ENCODE results near the gene SEC63.
"Not testable (repeated sequence)": the region's sequence is repeated elsewhere in the genome, so short reads cannot be mapped to it uniquely, and the experiment has no call there.

The SEC63 gene

DNA sequence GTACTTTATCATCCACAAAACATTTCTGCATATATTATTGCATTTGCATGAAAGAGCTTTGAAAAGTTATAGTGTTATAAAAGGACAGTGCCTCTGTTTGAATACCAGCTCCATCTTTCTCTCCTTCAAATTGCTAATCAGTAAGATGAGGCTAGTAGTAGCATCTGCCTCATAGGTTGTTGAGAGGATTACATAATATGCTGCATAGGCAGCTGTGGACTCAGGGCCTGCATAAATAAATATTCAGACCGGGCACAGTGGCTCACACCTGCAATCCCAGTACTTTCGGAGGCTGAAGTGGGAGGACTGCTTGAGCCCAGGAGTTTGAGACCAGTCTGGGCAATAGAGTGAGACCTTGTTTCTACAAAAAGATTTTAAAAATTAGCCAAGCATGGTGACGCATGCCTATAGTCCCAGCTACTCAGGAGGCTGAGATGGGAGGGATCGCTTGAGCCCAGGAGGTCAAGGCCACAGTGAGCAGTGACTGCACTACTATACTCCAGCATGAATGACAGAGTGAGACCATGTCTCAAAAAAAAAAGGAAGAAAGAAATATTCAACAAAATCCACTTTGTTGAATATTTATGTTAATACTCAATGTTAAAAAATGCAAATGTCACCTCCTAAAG is 18.3 kb upstream of the SEC63 start:
- FAIRE-seq (no peak), DNase-seq (ENCODE audit: extremely low spot score, insufficient read length, low read depth) (no peak)

DNA sequence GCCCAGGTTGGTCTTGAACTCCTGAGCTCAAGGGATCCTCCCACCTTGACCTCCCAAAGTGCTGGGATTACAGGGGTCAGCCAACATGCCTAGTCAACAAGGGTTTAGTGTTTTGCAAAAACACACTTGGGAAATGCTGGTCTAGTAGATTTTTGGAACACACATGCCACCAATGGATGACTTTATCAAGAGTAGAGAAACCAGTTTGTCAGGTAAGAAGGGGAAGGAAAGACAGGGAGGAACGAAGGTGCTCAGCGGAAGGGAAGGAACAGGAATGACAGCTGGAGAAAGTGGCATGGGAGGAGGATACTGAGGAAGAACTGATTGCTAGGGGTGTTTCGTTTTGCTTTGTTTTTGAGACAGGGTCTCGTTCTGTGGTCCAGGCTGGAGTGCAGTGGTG is 15.6 kb upstream of the SEC63 start:
- FAIRE-seq (no peak), DNase-seq (ENCODE audit: extremely low spot score, insufficient read length, low read depth) (no peak)

DNA sequence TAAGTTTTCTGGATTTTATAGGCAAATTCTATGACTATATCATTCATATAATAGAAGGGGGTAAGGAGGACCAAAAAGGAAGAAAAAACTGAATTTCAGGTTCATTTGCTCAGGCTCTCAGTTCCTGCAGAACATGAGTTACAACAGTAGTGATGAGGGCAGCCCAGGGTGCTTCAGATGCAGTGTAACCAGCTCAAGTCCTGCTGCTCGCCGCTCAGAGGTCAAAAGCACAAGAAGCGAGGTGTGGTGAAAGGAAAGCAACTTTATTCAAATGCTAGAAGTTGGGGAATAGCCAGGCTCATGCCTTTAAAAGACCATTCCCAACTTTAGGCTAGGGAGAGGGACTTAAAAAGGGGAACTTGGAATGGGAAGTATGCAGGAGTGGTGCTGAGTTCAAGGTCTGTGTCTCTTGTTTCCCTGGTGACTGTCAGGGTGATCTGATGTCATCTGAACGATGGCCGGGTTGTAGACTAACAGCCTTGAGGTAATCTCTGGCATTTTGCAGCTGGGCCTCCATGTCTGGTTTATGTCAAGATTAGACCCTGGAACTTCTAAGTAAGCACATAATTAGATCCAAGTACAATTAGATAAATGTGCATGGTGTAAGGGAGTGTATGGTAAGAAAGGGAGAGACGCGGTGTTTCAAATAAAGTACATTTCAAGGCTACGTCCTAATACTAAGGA is 14.5 kb upstream of the SEC63 start:
- no peak for FAIRE-seq
- DNase-seq (ENCODE audit: extremely low spot score, insufficient read length, low read depth) = no peak

DNA sequence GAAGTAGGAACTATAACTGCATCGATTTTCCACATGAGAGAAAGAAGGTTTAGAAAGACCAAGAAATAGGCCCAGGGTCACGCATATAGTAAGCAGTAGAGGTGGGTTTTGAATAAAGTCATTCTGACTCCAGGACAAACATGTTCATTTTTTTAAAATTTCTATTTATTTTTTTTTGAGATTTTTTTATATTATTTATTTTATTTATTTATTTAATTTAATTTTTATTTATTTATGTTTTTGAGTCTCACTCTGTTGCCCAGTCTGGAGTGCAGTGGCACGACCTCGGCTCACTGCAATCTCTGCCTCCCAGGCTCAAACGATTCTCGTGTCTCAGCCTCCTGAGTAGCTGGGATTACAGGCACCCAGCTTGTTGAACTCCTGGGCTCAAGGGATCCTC is 13.2 kb upstream of the SEC63 start:
- FAIRE-seq (no peak), DNase-seq (ENCODE audit: extremely low spot score, insufficient read length, low read depth) (no peak)

DNA sequence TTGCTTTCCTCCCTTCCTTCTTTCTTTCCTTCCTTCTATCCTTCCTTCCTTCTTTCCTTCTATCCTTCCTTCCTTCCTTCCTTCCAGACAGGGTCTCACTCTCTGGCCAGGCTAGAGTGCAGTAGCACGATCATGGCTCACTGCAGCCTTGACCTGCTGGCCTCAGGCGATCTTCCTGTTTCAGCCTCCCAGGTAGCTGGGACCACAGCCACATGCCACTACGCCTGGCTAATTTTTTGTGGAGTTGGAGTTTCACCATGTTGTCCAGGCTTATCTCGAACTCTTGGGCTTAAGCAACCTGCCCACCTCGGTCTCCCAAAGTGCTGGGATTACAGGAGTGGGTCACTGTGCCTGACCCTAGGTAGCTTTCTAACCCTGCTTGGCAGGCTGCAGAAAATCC is 12.2 kb upstream of the SEC63 start:
- DNase-seq (ENCODE audit: extremely low spot score, insufficient read length, low read depth) = no peak
- no peak for FAIRE-seq

DNA sequence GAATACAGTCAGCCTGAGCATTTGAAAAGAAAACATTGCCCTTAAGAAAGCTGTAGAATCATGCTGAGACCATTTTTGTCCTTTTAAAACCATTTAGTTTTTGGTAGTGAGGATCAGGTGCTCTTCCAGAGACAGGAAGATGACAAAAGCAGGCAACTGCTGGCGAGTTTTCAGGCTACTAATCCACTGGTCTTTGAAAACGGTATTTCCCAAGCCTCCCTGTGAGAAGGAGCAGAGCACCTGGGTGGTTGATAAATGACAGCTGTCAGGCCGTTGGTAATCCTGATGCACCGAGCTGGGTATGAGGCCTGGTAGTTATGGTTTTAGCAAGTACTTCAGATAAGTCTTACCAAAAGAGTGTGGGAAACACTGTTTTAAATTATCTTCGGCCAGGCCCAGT is 10.1 kb upstream of the SEC63 start:
- DNase-seq (ENCODE audit: extremely low spot score, insufficient read length, low read depth) (no peak), FAIRE-seq (no peak)

DNA sequence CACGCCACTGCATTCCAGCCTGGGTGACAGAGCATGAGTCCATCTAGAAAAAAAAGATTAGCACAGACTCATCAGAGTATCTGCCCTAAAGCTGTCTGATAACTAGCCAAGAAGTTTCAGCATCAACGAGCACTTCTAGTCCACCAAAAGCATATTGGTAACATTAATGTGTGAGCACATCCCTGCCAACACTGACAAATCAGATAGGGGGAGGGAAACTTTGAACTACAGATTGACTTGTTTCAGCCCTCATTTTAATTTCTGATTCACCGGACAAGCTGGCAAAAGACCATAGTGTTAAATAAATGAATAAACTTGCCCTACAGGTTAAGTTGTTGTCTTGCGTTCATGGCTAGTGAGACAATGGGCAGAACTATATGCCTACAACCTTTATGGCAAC is 7.7 kb upstream of the SEC63 start:
- no peak for DNase-seq (ENCODE audit: extremely low spot score, insufficient read length, low read depth)

DNA sequence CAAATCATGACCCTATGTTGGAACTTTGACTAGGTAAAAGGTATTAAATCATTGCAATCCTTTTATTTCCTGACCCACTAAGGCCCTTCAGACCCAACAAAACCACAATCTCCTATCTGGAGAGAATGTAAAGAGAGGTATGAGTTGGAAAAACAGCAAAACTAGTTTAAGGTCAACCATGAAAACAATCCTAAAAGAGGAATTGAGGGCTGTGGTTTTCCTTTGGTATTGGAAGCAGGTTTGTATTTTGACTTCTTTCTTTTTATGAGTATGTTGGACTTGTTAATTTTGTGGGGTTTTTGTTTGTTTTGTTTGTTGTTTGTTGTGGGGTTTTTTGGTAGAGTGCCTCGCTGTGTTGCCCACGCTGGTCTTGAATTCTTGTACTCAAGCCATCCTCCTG is 4.7 kb upstream of the SEC63 start:
- DNase-seq (ENCODE audit: extremely low spot score, insufficient read length, low read depth) (no peak), FAIRE-seq (no peak)

More for the DNA sequence above, 7.7 kb upstream of the SEC63 start:
- FAIRE-seq = no peak

DNA sequence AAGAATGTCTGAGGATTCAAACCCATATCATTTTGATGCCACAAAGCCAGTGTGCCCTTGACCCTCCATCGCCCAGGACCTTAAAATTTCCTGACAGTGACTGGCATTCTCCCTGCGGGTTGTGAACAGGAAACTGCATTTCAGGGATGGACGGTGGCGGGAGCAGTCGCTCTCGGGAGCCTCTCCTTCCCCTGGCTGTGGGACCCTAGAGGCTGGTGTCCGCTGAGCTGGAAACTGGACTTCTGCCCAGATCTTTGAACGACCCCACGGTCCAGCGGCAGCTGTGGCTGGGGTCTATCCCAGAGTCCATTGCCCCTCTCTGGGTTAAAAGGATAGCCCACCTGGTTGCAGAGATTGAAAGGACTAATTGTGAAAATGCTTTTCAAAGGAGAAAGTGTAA is 1.4 kb upstream of the SEC63 start:
- no peak for FAIRE-seq
- DNase-seq (ENCODE audit: extremely low spot score, insufficient read length, low read depth) = no peak

DNA sequence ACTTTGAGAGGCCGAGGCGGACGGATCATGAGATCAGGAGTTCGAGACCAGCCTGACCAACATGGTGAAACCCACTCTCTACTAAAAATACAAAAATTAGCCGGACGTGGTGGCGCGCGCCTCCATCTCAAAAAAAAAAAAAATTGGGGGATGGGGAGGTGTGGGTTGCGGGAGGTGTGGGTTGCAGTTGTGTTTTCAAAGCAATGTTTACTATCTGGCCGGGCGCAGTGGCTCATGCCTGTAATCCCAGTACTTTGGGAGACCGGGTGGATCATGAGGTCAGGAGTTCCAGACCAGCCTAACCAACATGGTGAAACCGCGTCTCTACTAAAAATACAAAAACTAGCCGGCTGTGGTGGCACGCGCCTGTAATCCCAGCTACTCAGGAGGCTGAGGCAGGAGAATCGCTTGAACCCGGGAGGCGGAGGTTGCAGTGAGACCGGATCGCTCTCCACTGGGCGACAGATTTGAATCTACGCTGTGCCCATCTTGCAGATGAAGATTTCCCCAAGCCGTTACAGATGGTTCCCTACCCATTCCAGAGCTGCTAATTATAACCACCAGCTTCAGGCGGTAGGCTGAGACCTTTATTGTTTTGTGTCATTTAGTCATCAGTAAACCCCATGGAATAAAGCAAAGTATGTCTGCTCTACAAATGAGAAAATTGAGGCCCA is 818 bp upstream of the SEC63 start:
- DNase-seq (ENCODE audit: extremely low spot score, insufficient read length, low read depth); FAIRE-seq: not testable (repeated sequence)

DNA sequence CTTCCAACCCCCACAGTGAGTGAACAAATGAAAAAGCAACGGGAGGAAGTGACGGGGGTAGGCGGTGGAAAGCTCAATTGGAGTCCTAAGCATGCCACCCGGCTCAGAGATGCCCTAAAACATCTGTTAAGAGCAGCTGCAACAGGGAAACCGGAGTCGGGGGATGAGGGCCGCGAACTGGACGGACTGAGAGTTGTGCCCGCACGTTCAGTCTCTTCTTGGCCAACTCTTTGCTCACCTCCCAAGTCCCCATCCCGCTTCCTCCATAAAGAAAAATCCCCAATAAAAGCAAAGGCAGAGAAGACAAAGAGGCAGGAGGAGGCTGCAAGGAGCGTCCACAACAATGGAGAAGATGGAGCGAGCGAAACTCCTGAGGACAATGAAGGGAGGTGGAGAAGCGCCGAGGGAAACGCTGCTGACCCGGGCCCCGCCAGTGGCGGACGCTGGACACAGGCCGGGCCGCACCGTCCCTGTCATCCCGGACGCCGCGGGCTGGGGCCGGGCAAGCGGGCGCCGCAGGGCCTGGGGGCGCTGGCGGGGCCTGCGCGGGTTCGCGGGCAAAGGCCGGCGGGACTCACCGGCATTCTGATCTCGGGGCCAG is 600 bp downstream of the SEC63 start:
- DNase-seq (ENCODE audit: extremely low spot score, insufficient read length, low read depth) = no peak
- FAIRE-seq = peak; percentile 53

DNA sequence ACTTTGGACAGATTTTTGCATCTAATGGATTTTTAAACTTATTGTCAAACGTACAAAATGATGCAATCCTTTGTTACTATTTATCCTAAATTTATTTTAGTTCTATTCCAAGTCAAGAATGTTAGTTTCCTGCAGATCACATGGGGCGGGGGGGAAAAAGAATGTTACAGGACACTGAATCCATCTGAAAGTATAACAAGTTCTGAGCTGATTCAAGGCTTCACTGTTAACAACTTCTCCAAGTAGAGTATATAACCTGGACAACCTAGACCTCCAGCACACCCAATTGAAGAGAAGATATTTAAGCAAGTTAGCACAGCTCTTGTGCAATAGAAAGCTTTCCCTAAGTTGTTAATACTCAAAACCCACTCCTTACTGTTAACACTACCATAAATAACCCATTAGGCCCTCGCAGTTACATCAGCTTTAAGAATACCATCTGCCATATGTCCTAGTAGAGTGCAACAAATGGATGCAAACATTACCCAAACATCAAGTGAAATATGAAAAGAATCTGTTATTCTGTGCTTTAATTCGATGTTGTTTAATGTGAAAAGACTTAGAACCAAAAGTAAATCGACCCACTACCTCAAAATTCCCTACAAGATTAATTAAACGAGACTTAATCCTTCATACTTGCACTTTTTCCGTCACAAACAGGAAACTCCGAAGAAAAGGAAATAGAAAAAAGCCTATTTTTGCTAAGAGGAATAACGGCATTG is 1.3 kb downstream of the SEC63 start:
- DNase-seq (ENCODE audit: extremely low spot score, insufficient read length, low read depth) (no peak), FAIRE-seq (no peak)

DNA sequence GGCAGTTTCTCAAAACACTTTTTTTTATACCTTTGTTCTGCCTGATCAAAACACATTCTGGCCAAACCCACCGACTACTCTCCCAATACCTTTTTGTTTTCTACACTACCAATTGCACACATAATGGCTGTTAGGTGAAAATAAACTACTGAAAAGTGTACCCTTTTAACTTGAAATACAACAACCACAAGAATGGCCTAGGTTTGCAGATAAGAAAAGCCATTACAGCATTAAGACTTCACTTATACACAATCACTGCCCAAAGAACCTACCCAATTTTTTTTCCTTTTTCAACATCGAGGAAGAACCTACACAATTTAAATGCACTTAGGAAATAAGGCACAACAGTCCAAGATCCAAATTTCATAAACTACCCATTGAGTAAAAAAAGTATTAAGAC is 1.8 kb downstream of the SEC63 start:
- DNase-seq (ENCODE audit: extremely low spot score, insufficient read length, low read depth) (no peak), FAIRE-seq (no peak)

DNA sequence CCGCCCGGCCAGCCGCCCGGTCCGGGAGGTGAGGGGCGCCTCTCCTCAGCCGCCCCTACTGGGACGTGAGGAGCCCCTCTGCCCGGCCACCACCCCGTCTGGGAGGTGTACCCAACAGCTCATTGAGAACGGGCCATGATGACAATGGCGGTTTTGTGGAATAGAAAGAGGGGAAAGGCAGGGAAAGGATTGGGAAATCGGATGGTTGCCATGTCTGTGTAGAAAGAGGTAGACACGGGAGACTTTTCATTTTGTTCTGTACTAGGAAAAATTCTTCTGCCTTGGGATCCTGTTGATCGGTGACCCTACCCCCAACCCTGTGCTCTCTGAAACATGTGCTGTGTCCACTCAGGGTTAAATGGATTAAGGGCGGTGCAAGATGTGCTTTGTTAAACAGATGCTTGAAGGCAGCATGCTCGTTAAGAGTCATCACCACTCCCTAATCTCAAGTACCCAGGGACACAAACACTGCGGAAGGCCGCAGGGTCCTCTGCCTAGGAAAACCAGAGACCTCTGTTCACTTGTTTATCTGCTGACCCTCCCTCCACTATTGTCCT is 4.1 kb downstream of the SEC63 start:
- DNase-seq (ENCODE audit: extremely low spot score, insufficient read length, low read depth); FAIRE-seq: not testable (repeated sequence)

DNA sequence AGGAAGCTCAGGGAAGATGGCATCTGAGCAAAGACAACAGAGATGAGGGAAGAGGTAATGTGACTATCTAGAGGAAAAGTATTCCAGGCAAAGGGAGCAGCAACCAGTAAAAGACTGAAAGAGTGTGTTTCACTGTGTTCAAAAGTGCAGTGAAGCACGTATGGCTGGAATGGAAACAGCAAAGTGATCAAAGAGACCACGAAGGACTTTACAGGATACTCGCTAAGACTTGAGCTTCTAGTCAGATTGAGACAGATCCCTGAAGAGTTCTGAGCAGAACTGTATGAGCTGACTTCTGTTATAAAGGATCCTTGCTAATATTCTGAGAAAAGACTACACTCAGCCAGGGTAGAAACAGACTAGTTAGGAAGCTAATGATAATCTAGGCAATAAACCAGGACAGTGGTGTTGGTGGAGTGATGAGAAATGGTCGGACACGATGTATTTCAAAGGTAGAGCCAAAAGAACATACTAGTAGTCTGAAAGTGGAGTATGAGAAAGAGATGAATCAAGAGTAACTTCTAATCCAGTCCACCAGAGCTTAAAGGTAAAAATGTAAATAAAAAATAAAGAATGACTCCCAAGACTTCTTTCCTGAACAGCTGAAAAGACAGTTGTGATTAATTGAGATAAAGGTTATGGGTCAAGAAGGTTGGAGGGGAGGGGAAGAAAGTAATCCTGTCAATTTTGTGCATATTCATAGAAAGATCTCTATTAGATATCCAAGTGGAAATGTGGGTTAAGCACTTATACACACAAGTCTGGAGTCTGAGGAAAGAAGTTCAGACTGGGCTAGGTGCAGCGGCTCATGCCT is 14.2 kb downstream of the SEC63 start:
- DNase-seq (ENCODE audit: extremely low spot score, insufficient read length, low read depth) (no peak), FAIRE-seq (peak; percentile 21)

DNA sequence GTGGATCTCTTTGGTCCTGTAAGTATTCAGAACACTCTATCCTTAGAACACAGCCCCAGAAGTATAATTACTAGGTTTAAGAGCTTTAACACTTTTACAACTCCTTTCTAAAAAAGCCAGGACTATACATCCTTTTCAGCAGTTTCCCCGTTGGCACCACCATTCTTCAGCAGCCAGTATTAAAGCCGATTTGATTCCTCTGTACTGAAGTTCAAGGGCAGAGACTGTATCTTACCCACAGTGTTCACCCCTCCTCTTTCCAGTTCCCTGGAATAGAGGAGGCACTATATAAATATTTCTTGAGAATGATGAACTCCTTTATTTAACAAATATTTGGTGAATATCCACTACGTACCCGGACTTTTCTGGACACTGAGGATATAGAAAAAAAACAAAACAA is 15.9 kb downstream of the SEC63 start:
- DNase-seq (ENCODE audit: extremely low spot score, insufficient read length, low read depth) (no peak), FAIRE-seq (no peak)

DNA sequence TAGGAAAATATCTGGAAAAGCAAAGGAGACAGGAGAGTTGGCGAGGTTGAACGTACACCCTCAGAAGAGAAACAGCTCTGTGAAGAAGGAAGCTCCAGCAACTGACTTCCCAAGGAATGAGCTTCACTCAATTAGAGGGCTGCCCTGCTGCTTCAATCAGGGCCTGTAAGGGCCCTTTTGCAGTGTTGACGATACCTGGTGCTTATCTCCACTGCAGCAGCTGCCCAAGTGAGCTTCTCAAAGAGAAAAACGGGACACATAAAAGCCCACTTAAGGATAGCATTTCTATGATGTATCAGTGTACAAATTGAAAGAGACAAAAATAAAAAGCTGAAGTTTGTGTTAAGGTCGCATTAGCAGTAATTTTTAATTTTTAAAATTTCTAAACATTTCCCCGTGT is 16.4 kb downstream of the SEC63 start:
- FAIRE-seq = no peak
- no peak for DNase-seq (ENCODE audit: extremely low spot score, insufficient read length, low read depth)

DNA sequence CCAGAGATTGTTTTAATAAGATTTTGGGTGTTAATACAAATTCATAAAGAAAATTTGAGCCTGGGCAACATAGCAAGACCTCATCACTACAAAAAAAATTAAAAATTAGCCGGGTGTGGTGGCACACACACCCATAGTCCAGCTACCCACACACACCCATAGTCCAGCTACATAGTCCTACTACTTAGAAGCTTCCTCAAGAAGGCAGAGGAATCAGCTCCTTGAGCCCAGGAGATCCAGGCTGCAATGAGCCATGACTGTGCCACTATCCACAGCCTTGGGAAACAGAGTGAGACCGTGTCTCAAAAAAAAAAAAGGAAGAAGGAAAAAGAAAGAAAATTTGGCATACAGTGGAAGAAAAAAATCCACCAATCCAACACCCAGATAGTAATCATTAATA is 16.8 kb downstream of the SEC63 start:
- no peak for FAIRE-seq
- DNase-seq (ENCODE audit: extremely low spot score, insufficient read length, low read depth) = no peak

DNA sequence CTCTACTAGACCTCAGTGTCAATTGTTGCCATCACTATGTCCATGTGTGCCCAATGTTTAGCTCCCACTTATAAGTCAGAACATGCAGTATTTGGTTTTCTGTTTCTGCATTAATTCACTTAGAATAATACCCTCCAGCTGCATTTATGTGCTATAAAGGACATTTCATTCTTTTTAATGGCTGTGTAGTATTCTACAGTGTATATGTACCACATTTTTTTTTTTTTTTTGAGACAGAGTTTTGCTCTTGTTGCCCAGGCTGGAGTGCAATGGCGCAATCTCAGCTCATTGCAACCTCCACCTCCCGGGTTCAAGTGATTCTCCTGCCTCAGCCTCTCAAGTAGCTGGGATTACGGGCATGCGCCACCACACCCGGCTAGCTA is 21.1 kb downstream of the SEC63 start:
- FAIRE-seq; DNase-seq (ENCODE audit: extremely low spot score, insufficient read length, low read depth): not testable (repeated sequence)
